A673 (cell line): ENCODE results near the gene NR6A1.

Experiments
- EZH2 ChIP-seq: fragments of 200-600 bp; sonication (generic); IDR thresholded peaks from 2 replicates; pipeline ENCODE4 v1.6.1; 2017; ENCODE audit warnings: borderline replicate concordance, low read depth, mild to moderate bottlenecking, mixed read lengths, antibody characterized with exemption, low read length; ENCODE audit not compliant: poor library complexity, severe bottlenecking
- TF ChIP-seq, protein P1 (sequence below): fragments of 300-800, 200-600 bp; sonication (generic); conservative IDR thresholded peaks from 2 replicates; pipeline ENCODE4 v1.5.1; 2017; ENCODE audit warnings: low read depth, mild to moderate bottlenecking, antibody characterized with exemption, low read length, moderate library complexity, mixed read lengths

DNA sequence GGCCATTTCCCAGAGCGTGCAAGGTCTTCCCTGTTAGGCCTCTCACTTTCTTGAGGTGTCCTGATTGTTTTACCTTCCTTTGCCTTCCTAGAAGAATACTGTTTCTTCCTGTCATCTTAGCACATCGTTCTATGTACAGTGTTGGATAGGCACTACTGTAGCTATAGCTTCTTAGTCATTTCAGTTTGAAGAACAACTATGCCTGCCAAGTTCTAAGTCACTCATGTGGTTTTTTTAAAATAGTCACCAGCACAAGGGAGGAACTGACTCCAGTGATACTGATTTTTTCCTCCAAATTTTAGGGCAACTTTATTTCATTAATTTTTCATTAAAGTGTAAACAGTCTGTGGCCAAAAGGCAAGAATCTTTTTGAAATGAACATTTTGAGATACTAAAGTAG lies 141.5 kb downstream of the NR6A1 start:
- TF ChIP-seq, protein P1, sequence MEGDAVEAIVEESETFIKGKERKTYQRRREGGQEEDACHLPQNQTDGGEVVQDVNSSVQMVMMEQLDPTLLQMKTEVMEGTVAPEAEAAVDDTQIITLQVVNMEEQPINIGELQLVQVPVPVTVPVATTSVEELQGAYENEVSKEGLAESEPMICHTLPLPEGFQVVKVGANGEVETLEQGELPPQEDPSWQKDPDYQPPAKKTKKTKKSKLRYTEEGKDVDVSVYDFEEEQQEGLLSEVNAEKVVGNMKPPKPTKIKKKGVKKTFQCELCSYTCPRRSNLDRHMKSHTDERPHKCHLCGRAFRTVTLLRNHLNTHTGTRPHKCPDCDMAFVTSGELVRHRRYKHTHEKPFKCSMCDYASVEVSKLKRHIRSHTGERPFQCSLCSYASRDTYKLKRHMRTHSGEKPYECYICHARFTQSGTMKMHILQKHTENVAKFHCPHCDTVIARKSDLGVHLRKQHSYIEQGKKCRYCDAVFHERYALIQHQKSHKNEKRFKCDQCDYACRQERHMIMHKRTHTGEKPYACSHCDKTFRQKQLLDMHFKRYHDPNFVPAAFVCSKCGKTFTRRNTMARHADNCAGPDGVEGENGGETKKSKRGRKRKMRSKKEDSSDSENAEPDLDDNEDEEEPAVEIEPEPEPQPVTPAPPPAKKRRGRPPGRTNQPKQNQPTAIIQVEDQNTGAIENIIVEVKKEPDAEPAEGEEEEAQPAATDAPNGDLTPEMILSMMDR: no peak
- no peak for TF ChIP-seq EZH2
